GM19238 (cell line): ENCODE results near the gene ARFGEF3.
"Not testable (repeated sequence)": the region's sequence is repeated elsewhere in the genome, so short reads cannot be mapped to it uniquely, and the experiment has no call there.

Experiments used
- DNase-seq: peaks from one replicate; pipeline ENCODE4 v3.0.0; 2011; ENCODE audit warnings: low spot score; ENCODE audit not compliant: insufficient read length

ARFGEF3 gene

GRCh38 chr6:138267971-138268895 lies 106.5 kb downstream of the ARFGEF3 start:
- DNase-seq: no peak

- DNase-seq: no peak
These were observed 109.7 kb downstream of the ARFGEF3 start for GRCh38 chr6:138271451-138271850.

GRCh38 chr6:138272533-138273315 lies 111.0 kb downstream of the ARFGEF3 start:
- no peak for DNase-seq

GRCh38 chr6:138275976-138276375 lies 114.2 kb downstream of the ARFGEF3 start:
- no peak for DNase-seq

GRCh38 chr6:138277835-138278234 lies 116.1 kb downstream of the ARFGEF3 start:
- no peak for DNase-seq

- no peak for DNase-seq
These were observed 116.6 kb downstream of the ARFGEF3 start for GRCh38 chr6:138278326-138278725.

- DNase-seq: no peak
These were observed 124.1 kb downstream of the ARFGEF3 start for GRCh38 chr6:138285800-138286199.

GRCh38 chr6:138286698-138287097 lies 125.0 kb downstream of the ARFGEF3 start:
- no peak for DNase-seq

- DNase-seq: peak; percentile 23
These were observed 125.6 kb downstream of the ARFGEF3 start for GRCh38 chr6:138287144-138287955.

GRCh38 chr6:138288428-138289085 lies 126.8 kb downstream of the ARFGEF3 start:
- DNase-seq: not testable (repeated sequence)

- no peak for DNase-seq
These were observed 128.0 kb downstream of the ARFGEF3 start for GRCh38 chr6:138289739-138290138.

- DNase-seq: no peak
These were observed 128.8 kb downstream of the ARFGEF3 start for GRCh38 chr6:138290423-138290962.

- DNase-seq: no peak
These were observed 129.5 kb downstream of the ARFGEF3 start for GRCh38 chr6:138291036-138291848.

GRCh38 chr6:138291849-138292181 lies 130.1 kb downstream of the ARFGEF3 start:
- DNase-seq: no peak

GRCh38 chr6:138292482-138292881 lies 130.7 kb downstream of the ARFGEF3 start:
- DNase-seq: no peak

GRCh38 chr6:138293428-138294395 lies 132.0 kb downstream of the ARFGEF3 start:
- DNase-seq: no peak

- no peak for DNase-seq
These were observed 134.6 kb downstream of the ARFGEF3 start for GRCh38 chr6:138296381-138296780.

- no peak for DNase-seq
These were observed 135.0 kb downstream of the ARFGEF3 start for GRCh38 chr6:138296786-138297185.
